NB4 (cell line): ENCODE results near the gene MYO10.

ENCODE experiments used
- MAX ChIP-seq: IDR thresholded peaks from 2 replicates; pipeline ENCODE4 v1.6.1; 2011; ENCODE audit warnings: low read depth, low read length
- POLR2A ChIP-seq: IDR thresholded peaks from 2 replicates; pipeline ENCODE4 v1.6.1; 2011; ENCODE audit warnings: mild to moderate bottlenecking; ENCODE audit not compliant: insufficient read length; ENCODE audit errors: extremely low read depth
- TF ChIP-seq, protein P1 (sequence below): IDR thresholded peaks from one replicate; pipeline ENCODE4 v1.5.1; 2012; ENCODE audit warnings: low read depth, low read length

DNA sequence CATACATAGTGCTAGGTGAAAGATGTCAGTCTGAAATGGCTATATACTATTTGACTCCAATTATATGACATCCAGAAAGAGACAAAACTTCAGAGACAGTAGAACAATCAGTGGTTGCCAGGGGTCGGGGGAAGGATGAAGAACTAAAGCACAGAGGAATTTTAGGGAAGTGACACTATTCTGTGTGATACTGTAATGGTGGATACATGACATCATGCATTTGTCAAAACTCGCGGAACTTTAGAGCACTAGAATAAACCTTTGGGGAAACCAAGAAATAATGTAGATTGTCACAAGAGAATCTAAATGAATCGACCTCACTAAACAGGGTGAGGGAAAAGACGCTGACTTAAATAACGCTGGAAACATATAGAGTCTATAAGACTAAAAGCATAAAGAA lies 212.3 kb downstream of the MYO10 start:
- TF ChIP-seq, protein P1, sequence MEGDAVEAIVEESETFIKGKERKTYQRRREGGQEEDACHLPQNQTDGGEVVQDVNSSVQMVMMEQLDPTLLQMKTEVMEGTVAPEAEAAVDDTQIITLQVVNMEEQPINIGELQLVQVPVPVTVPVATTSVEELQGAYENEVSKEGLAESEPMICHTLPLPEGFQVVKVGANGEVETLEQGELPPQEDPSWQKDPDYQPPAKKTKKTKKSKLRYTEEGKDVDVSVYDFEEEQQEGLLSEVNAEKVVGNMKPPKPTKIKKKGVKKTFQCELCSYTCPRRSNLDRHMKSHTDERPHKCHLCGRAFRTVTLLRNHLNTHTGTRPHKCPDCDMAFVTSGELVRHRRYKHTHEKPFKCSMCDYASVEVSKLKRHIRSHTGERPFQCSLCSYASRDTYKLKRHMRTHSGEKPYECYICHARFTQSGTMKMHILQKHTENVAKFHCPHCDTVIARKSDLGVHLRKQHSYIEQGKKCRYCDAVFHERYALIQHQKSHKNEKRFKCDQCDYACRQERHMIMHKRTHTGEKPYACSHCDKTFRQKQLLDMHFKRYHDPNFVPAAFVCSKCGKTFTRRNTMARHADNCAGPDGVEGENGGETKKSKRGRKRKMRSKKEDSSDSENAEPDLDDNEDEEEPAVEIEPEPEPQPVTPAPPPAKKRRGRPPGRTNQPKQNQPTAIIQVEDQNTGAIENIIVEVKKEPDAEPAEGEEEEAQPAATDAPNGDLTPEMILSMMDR, result no peak
- no peak for TF ChIP-seq POLR2A
- no peak for TF ChIP-seq MAX
